NCI-H526 treated with DMSO at 0.1 percent for 48 hours (cell line): ENCODE measurements around the gene DNAJB5.

ENCODE experiments used
- DNase-seq: peaks from one replicate; lab custom pipeline; 2025; lab: John Stamatoyannopoulos, UW

DNAJB5 gene

GRCh38 chr9:34984049-34984448, 5.5 kb upstream of the DNAJB5 start:
- no peak for DNase-seq

- peak; percentile 37 for DNase-seq
Observed at GRCh38 chr9:34985311-34985899, 4.1 kb upstream of the DNAJB5 start.

GRCh38 chr9:34986540-34987047, 3.0 kb upstream of the DNAJB5 start:
- DNase-seq: no peak

GRCh38 chr9:34987160-34987901, 2.2 kb upstream of the DNAJB5 start:
- DNase-seq: no peak

- no peak for DNase-seq
Observed at GRCh38 chr9:34988218-34989002, 1.1 kb upstream of the DNAJB5 start.

GRCh38 chr9:34989946-34990635, 546 bp downstream of the DNAJB5 start:
- peak; percentile 25 for DNase-seq

- DNase-seq: no peak
Observed at GRCh38 chr9:34990908-34991606, 1.5 kb downstream of the DNAJB5 start.

GRCh38 chr9:34991607-34992375, 2.2 kb downstream of the DNAJB5 start:
- no peak for DNase-seq

GRCh38 chr9:34992376-34992951, 2.9 kb downstream of the DNAJB5 start:
- no peak for DNase-seq

- no peak for DNase-seq
Observed at GRCh38 chr9:34993502-34994259, 4.1 kb downstream of the DNAJB5 start.

- peak; percentile 19 for DNase-seq
Observed at GRCh38 chr9:34994260-34994899, 4.8 kb downstream of the DNAJB5 start.

GRCh38 chr9:34994900-34995669, 5.5 kb downstream of the DNAJB5 start:
- DNase-seq: no peak

- no peak for DNase-seq
Observed at GRCh38 chr9:34995670-34996060, 6.1 kb downstream of the DNAJB5 start.

GRCh38 chr9:34996181-34996904, 6.8 kb downstream of the DNAJB5 start:
- no peak for DNase-seq

GRCh38 chr9:34996905-34997279, 7.3 kb downstream of the DNAJB5 start:
- DNase-seq: no peak

GRCh38 chr9:34997379-34997781, 7.8 kb downstream of the DNAJB5 start:
- no peak for DNase-seq

GRCh38 chr9:34998266-34998665, 8.7 kb downstream of the DNAJB5 start:
- no peak for DNase-seq

GRCh38 chr9:34999576-34999975, 10.0 kb downstream of the DNAJB5 start:
- no peak for DNase-seq
